Mononuclear cell (primary cell): ENCODE measurements around the gene TMPRSS6. TPM values are rescaled to one million over a fixed set of nuclear protein-coding genes. Genes with fewer than 3 reads are reported as not detected.

ENCODE experiments used
- H3K27me3 ChIP-seq: 2 replicates; pipeline ENCODE4 v1.6.0; 2011; ENCODE audit warnings: low read length, control low read depth; ENCODE audit not compliant: insufficient read depth
- H3K4me1 ChIP-seq: 2 replicates; pipeline ENCODE4 v1.5.1; 2011; ENCODE audit warnings: mild to moderate bottlenecking, low read length, control low read depth; ENCODE audit not compliant: insufficient read depth
- H3K4me3 ChIP-seq: 2 replicates; pipeline ENCODE4 v1.5.1; 2011; ENCODE audit warnings: mild to moderate bottlenecking, low read length, moderate library complexity
- H3K9me3 ChIP-seq: 2 replicates; pipeline ENCODE4 v1.5.1; 2011; ENCODE audit warnings: low read depth, mild to moderate bottlenecking, control low read depth, low read length
- total RNA-seq: library from RNA; depleted of rRNA; stranded (reverse); fragments of >200 nt; gene quantifications from one replicate; pipeline ENCODE4 v1.2.3, GENCODE V29; 2012

TMPRSS6 gene
- total RNA-seq, 1 donor, result under 0.01 TPM

DNA sequence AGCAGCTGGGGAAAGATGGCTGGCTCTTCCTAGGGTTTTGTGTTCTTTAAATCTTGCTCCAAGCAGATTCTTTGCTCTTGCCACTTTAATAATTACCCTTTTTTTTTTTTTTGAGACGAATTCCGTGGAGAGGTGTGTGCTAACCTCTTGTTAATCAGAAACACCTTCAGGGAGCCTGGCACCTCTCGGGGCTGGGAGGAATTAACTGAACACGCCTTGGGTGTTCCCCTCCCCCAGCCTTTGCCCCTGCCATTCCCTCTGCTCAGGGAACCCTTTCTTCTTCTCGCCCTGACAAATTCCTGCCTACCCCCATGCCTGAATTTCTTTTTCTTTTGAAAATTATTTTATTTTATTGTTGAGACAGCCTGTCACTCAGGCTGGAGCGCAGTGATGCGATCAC, 17.5 kb downstream of the TMPRSS6 start:
- no peak overlapping the region for H3K4me3 ChIP-seq
- no peaks in the 10 kb centered on the region for H3K9me3 ChIP-seq
- no peaks in the 10 kb centered on the region for H3K27me3 ChIP-seq
- H3K4me1 ChIP-seq, result no peaks in the 10 kb centered on the region

GRCh38 chr22:37090920-37091695, 18.4 kb downstream of the TMPRSS6 start:
- Histone ChIP-seq H3K4me3 (no peak overlapping the region), H3K27me3 (no peaks in the 10 kb centered on the region), H3K4me1 (no peaks in the 10 kb centered on the region), H3K9me3 (no peaks in the 10 kb centered on the region)

DNA sequence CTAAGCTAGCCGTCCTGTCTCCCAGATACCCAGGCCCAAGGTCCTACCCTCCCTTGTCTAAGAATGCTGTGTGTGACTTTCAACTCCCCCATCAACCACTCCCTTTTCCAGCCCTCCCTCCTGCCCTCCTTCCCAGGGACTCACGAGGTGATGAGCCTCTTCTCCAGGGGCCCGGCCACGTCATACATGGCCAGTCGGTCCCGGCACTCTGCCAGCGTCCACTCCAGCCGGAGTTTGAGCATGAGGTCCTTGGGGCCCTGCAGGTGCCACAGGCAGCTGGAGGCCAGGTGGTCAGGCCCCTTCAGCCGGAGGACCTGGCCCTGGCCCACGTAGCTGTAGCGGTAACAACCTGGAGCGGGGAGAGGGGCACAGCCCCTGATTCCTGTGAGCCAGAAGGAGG, 20.1 kb downstream of the TMPRSS6 start:
- no peak overlapping the region for H3K4me3 ChIP-seq
- H3K9me3 ChIP-seq, result no peaks in the 10 kb centered on the region
- H3K4me1 ChIP-seq, result no peaks in the 10 kb centered on the region
- no peaks in the 10 kb centered on the region for H3K27me3 ChIP-seq

- Histone ChIP-seq H3K4me3 (no peak overlapping the region), H3K9me3 (no peaks in the 10 kb centered on the region), H3K27me3 (no peaks in the 10 kb centered on the region), H3K4me1 (no peaks in the 10 kb centered on the region)
Measured at GRCh38 chr22:37088750-37089408, 20.6 kb downstream of the TMPRSS6 start.

- Histone ChIP-seq H3K27me3 (no peaks in the 10 kb centered on the region), H3K9me3 (no peaks in the 10 kb centered on the region), H3K4me1 (no peaks in the 10 kb centered on the region), H3K4me3 (no peak overlapping the region)
Measured at GRCh38 chr22:37088108-37088605, 21.4 kb downstream of the TMPRSS6 start.

GRCh38 chr22:37086184-37086583, 23.3 kb downstream of the TMPRSS6 start:
- Histone ChIP-seq H3K9me3 (no peaks in the 10 kb centered on the region), H3K4me1 (no peaks in the 10 kb centered on the region), H3K4me3 (no peak overlapping the region), H3K27me3 (no peaks in the 10 kb centered on the region)

DNA sequence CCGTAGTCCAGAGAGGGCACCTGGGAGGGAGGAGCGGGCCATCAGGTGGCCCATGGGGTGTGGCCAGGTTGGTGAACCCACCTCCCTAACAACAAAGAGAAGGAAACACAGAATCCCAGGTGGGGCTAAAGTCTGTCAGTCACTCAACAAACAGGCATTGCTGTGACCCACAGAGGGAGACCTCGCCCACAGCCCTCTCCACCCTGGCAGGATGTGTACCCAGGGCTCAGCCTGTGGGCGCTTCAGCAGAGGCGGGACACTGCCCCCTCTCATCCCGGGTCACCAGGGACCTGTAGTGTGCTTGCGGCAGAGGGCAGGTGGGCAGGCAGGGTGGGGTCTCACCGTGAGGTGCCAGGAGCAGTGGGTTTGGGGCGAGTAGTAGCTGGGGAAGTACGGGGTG, 25.1 kb downstream of the TMPRSS6 start:
- Histone ChIP-seq H3K4me3 (no peak overlapping the region), H3K9me3 (no peaks in the 10 kb centered on the region)

GRCh38 chr22:37083914-37084313, 25.6 kb downstream of the TMPRSS6 start:
- H3K9me3 ChIP-seq, result no peaks in the 10 kb centered on the region
- H3K4me3 ChIP-seq, result no peak overlapping the region
- H3K4me1 ChIP-seq, result peaks cover 19% of the 10 kb centered on the region
- H3K27me3 ChIP-seq, result no peaks in the 10 kb centered on the region

More for the DNA sequence above, 25.1 kb downstream of the TMPRSS6 start:
- no peaks in the 10 kb centered on the region for H3K27me3 ChIP-seq
- peaks cover 15% of the 10 kb centered on the region for H3K4me1 ChIP-seq

- H3K4me3 ChIP-seq, result no peak overlapping the region
- no peaks in the 10 kb centered on the region for H3K27me3 ChIP-seq
- no peaks in the 10 kb centered on the region for H3K9me3 ChIP-seq
- peaks cover 31% of the 10 kb centered on the region for H3K4me1 ChIP-seq
Measured at GRCh38 chr22:37082251-37082873, 27.2 kb downstream of the TMPRSS6 start.

DNA sequence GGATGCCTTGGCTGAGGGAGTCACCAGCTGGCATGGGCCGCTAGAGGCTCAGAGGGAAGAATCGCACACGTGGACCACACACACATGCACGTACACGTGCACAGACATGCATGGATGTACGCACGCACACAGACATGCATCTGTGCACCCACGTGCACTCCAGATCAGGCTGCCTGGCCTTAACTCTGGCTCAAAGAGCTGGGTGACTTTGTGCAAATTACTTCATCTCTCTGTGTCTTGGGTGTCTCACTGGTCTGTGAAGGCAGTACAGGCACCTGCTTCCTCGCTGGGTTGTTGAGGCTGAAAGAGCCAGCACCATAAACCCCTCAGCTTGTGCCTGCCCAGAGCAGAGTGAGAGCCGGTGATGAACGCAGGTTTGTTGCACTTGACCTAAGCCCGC, 28.7 kb downstream of the TMPRSS6 start:
- Histone ChIP-seq H3K4me3 (no peak overlapping the region), H3K27me3 (no peaks in the 10 kb centered on the region), H3K4me1 (peaks cover 31% of the 10 kb centered on the region), H3K9me3 (no peaks in the 10 kb centered on the region)

DNA sequence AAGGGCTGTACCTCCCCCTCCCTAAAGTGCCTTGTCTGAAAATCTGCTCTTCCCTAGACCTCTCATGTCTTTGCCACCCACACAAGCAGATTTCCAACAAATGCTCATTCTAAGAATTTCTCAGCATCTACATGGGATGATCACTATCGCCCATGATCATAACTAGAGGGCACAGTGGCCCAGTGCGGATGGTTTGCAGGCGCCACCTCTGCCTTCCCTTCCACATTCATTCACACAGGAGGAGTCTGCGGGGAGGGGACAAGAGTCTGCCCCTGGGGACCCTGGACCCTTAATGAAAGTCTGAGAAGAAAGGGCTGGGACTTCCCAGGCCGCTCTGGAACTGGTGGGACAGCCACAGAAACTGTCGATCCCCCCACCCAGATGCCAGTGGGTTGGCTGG, 29.1 kb downstream of the TMPRSS6 start:
- Histone ChIP-seq H3K4me3 (no peak overlapping the region), H3K4me1 (peaks cover 31% of the 10 kb centered on the region), H3K27me3 (no peaks in the 10 kb centered on the region), H3K9me3 (no peaks in the 10 kb centered on the region)

- Histone ChIP-seq H3K9me3 (no peaks in the 10 kb centered on the region), H3K4me3 (no peak overlapping the region), H3K27me3 (no peaks in the 10 kb centered on the region), H3K4me1 (peaks cover 31% of the 10 kb centered on the region)
Measured at GRCh38 chr22:37079668-37080171, 29.8 kb downstream of the TMPRSS6 start.

GRCh38 chr22:37079158-37079557, 30.4 kb downstream of the TMPRSS6 start:
- Histone ChIP-seq H3K27me3 (no peaks in the 10 kb centered on the region), H3K4me3 (no peak overlapping the region), H3K9me3 (no peaks in the 10 kb centered on the region), H3K4me1 (peaks cover 31% of the 10 kb centered on the region)

DNA sequence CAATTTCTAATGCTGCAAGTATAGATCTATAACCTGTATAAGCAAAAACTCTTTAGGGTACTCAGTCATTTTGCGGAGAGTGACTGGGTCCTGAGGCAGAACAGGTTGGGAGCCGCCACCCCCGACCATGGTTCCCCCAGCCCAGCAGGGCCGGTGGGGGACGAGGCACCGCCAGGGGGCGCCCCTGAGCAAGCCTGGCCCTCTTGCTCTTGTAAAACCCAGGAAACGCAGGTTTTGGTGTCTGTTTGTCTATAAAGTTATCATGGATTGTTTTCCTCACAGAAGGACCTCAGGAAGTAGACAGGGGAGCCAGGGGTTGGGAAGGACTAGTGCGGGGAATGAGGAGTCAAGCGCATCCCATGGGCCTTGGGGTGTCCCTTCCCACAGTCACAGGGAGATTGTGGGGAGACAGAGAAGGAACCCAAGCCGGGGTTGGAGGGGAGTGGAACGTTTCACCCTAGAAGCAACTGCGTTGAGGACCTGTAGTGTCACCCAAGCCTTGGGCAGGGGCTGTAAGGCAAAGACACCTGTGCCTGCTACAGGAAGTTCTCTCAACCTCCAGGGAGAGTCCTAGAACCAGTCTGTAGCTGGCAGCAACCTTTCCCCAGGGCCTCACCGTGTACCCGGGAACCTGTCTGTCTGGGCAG, 31.6 kb downstream of the TMPRSS6 start:
- no peak overlapping the region for H3K4me3 ChIP-seq
- no peaks in the 10 kb centered on the region for H3K27me3 ChIP-seq
- H3K9me3 ChIP-seq, result no peaks in the 10 kb centered on the region
- peaks cover 31% of the 10 kb centered on the region for H3K4me1 ChIP-seq
